D721Med (cell line): Measurements from ENCODE around the gene UGT1A9.

Experiments used
- DNase-seq: peaks from one replicate; pipeline ENCODE4 v3.0.0; 2011; ENCODE audit warnings: low spot score; ENCODE audit not compliant: insufficient read length
- FAIRE-seq: peaks from 2 replicates; lab custom pipeline; 2011; peaks lifted over from hg19 to GRCh38; lab: Jason Lieb, UNC
- CTCF ChIP-seq: IDR thresholded peaks from 2 replicates; pipeline ENCODE4 v1.5.1; 2012; ENCODE audit warnings: mild to moderate bottlenecking, control low read depth; ENCODE audit not compliant: insufficient read depth; ENCODE audit errors: missing control alignments

The UGT1A9 gene

GRCh38 chr2:233822101-233822771 lies 150.5 kb downstream of the UGT1A9 start:
- FAIRE-seq (no peak), DNase-seq (no peak)
- TF ChIP-seq CTCF, result no peak
